ENCODE results near the gene TMEM18.
A peak's percentile ranks its signal among the peaks of the same experiment; 100 is the strongest.

Gene TMEM18

DNA sequence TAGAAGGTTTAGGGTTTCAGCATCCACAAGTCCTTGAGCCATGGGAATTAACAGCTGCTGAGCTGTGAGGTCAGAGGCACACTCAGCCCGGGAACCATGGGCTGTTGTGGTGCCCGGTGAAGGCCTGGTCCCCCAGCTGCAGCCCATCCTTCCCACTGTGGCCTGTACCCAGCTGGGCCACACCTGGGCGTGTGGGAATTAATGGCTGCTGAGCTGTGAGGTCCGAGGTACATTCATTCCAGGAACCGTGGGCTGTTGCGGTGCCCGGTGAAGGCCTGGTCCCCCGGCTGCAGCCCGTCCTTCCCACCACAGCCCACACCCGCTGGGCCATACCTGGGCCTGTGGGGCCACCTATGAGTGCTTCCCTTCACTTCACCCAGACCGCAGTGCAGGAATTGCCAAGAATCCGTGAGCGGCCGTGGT is 25.2 kb downstream of the TMEM18 start:
- no peak for DNase-seq (ENCODE audit: low spot score)

DNA sequence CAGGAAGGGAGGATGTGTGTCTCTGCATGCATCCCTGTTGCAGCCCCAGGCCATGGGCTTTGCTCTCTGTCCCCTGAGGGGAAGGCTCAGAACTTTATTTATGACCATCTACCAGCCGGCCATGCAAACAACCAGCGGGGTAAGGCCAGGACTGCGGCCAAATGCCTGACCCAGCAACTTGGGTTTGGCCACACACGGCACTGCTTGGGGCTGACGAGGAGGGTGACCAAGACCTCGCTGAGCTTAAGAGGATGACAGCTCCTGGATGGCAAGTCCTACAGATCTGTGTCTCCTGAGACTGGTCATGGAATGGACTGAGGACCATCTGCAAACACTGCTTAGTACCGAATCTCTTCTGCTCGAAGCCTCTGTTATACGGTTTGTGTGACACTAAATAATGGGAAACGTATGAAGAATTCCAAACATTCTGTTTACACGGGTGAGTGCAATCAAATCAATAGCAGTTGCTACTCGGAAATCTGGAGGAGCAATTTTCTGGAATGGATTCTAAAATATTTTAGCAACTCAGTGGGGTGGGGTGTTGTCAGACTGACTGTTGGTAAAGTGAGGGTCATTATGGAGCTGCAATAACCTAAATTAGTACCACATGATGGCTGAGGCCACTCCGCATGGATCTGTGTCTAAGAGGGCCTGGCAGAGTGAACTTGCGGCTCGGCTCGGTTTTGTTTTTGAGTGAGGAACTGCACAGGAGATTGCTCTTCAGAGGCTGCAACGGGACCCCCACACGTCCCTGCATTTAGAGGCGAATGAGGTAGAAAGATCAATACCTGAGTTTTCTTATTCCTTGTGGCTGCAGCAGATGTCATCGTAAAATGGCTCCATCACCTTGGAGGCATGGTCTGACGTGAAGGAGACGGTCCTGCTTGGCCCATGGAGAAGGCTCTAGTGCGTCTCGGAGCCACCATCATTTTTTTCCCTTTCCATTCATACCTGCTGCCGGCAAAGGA is 26.6 kb downstream of the TMEM18 start:
- DNase-seq (ENCODE audit: low spot score): no peak

DNA sequence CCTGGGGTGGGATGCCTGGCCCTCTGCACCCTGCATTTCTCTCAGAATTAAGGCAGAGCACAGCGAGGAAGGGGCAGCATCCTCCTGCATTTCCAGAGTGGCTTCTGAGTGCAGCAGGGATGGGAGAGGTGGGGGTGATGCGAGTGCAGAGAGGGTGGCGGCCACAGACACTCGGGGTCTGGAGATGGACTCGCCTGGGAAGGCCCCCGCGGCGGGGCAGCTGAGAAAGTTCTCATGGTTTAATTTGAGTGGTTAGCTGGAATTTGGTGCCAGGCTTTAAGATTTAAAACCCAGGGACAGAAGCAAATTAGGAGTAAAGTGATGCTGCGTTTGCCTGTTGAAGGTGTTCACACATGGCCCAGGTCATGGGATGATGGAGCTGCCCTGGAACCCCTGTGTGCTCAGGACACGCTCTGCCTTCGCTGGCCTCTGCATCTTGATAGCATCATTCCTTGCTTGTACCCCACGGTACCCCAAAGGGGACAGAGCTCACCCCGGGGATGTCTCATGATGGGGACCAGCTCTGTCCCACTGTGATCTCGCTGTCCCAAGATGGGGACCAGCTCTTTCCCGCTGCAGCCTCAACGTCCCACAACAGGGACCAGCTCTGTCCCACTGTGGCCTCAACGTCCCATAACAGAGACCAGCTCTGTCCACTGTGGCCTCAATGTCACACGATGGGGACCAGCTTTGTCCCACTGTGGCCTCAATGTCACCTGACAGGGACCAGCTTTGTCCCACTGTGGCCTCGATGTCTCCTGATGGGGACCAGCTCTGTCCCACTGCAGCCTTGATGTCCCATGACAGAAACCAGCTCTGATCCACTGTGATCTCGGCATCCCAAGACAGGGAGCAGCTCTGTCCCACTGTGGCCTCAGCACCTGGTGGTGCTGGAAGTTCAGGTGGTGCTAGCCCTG is 27.5 kb downstream of the TMEM18 start:
- DNase-seq (ENCODE audit: low spot score): no peak

DNA sequence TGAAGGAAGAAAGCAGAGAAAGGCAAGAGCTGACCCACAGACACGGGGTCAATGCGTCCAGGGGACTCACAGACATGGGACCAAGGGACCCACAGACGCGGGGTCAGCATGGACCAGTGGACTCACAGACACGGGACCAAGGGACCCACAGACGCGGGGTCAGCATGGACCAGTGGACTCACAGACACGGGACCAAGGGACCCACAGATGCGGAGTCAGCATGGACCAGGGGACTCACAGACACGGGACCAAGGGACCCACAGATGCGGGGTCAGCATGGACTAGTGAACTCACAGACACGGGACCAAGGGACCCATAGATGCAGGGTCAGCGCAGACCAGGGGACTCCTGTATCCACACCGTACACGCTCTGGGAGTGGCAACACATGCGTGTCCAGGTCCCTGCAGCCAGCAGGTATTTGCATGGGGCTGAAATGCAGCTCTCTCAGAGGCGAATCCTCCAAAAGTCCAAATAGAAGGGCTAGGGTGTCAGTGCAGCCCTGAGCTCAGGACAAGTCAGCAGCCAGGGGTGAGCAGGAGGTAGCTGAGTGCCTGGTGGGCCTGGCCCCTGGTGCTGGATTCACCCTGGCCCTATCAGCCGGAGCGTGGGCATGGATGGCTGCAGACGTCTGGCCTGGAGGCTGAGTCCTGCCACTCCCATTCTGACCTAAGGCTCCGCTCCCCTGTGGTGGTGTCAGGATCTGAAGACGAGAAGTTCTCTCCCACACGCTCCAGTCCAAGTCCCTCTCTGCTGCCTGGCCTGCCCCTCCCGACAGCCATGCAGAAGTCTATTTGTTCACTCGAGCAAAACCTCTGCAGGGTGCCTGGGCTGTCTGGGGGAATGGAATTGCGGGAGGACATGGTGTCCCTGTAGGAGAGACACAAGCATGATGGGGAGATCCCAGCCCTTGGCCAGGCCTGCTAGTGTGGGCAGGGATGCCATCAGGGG is 28.5 kb downstream of the TMEM18 start:
- no peak for DNase-seq (ENCODE audit: low spot score)

DNA sequence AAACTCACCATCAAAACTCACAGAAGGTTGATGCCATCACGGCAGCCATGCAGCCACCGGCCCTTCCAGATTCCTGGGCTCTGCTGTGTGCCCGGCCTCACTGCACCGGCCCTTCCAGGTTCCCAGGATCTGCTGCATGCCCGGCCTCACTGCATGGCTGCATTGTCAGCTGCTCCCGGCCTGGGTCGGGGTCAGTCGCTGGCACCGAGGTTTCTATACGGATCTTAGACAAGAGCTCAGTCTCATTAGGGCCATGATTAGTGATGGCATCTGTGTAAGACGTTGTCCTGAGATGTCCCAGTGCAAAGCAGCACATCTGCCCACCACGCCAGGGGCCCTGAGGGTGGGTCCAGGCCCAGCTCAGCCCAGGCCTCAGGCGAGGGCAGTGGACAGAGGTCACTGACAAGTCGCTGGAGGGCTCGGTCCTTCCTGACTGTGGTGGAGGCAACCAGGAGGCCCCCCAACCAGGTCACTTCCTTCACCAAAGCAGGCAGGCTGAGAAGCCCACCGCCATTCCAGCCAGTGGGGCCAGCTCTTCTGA is 29.4 kb downstream of the TMEM18 start:
- DNase-seq (ENCODE audit: low spot score): no peak

DNA sequence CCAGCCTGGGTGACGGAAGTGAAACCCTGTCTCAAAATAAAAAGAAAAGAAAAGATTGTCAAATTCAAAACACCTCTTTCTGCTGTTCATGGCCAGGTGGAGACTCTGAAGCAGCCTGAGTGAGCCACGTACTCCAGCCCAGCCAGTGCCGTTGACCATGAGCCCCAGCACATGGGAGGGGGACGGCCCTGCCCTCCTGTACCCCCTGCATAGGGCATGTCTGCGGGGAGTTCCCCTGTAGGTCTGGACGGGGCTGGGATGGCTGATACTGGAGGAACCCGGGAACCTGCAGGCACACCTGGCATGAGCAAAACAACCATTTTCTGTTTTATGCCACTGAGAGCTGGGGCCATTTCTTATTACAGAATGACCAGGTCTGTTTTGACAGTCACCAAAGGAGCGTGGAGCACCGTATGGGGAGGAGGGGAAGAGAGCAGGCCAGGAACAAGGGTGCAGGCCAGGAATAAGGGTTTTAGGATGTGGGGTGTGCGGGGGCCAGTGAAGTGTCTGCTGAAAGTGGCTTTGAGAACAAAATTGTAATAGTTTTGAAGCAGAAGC is 30.1 kb downstream of the TMEM18 start:
- no peak for DNase-seq (ENCODE audit: low spot score)

DNA sequence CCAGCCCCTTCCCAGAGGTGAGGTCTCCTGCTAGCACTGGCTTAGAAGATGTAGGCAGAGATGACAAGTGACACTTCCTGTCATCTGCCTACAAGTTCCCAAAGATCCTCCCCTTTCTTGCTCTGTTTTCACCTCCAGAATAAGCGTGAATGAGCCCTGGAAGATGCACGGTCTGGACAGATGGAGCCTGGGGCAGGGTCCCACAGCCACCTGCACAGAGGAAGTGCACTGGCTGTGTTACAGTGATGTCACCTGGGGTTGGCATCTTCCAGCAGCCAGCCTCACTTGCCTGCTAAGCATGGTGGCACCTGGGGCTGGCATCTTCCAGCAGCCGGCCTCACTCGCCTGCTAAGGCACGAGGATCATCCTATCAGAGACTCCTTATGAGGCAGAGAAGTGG is 32.3 kb downstream of the TMEM18 start:
- DNase-seq (ENCODE audit: low spot score): no peak

DNA sequence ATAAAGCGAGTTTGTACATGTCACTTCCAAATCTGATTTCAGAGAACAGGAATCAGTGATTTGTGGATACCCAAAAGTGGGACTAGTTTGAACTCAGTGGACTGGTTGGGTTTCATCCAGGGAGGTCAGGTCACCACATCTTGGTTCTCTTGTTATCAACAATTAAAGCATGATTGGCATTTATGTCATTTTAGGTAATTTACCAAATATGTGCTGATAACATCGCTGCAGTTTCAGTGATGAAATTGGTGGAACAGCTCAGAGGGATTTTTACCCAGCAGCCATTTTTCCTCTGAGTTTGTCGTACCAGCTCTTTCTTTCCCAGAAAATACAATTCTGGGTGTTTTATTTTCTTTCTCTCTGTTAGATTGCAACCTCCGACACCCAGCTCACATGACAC is 33.4 kb downstream of the TMEM18 start:
- no peak for DNase-seq (ENCODE audit: low spot score)

DNA sequence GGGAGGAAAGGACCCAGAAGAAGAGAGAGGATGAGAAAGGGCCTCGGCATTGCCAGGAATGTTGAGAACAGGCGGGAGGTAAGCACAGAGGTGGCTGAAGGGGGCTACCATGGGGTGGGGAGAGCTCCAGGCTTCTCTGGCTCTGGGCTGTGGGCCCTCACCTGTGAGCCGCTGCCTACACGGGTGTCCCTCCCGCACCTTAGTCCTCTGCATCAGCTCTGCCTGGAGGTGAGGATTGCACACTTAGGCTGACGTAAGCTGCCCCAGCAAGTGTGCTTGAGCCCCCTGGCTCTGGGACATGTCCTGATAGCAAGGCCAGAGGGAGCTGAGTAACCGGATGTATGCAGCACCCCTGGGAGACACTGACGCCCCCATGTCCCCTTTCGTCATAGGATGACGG is 33.9 kb downstream of the TMEM18 start:
- no peak for DNase-seq (ENCODE audit: low spot score)

DNA sequence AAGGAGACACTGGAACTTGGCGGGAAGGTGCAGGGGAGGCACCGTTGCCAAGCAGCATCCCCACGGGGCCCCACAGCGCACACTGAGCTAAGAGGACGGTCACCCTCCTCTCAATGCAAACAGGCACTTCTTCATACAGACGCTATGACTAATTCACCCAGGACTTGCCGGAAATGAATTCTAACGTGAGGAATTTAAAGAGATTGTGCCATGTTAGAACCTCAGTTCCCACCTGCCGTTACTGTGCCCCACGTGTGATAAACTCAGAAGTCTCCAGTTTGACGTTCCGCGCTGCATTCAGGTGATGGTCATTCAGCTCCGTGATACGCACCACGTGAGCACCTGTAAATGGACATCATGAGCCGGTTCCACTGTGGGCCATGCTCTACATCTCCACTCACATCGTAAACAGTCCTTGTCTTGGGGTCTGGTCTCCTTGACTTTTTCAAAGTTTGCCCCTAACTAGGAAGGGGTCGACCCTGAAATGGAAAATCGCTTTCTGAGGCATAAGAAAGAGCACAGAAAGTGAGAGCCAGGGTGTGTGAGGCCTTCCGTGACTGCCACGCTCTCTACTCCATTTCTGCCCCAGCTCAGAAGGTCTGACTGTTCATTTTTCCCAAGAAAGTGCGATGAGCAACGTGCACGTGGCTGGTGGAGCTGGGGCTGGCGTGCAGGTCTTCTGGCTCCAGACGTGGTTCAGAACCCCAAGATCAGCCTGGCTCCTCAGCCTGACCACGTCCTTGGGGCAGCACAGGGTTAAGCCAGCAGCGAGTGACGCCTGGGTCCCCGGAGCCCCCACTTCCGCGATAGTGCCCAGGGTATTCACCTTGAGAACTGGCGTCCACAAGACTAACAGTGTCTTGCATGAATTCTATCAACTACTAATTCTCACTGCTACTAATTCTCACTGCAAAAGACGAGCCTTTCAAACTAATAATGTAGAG is 35.1 kb downstream of the TMEM18 start:
- DNase-seq (ENCODE audit: low spot score): no peak

DNA sequence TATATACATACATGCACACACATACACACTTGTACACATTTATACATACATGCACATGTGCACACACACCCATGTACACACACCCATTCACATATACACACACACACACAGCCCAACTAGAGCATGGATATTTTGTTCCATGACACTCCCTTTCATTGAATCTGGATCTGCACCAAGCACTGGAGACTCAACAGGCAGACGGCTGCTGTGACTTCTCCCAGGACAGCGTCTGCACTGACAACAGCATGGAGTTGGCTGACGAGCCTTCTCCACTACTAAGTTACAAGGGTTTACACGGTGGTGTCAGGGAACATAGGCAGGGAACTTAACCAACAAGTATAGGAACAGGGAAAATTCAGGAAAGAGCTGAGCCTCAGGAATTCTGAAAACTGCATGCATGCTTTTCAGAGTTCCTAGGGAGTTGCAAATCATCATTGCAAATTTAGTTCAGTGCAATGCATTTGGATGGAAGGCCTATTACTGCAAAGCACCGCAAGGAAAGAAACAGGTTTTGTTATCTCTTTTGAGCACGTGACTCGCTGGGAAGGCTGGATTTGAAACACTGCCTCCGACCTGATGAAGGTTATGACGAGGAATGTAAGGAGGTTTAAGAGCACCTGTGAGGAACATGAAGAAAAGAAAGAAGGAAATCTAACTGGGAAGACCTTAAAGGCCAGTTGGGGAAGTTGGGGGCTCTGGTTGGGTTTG is 35.9 kb downstream of the TMEM18 start:
- no peak for DNase-seq (ENCODE audit: low spot score)

DNA sequence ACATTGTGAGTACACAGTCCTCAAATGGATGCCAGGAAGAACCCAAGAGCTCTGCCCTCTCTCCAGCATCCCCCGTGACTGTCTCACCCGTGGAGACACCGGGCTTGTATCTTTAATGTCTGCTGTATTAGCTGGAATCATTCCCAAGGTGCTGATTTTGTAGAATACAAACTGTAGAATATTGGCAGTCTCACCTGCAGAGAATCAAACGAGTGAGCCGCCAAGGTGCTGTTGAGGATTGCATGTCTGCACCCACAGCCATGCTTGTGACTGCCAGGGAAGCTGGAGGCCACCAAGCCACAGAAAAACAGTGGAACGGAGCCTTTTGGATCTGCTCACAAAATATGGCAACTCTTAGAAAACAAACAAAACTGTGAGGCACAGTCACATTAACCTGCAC is 37.5 kb downstream of the TMEM18 start:
- no peak for DNase-seq (ENCODE audit: low spot score)

DNA sequence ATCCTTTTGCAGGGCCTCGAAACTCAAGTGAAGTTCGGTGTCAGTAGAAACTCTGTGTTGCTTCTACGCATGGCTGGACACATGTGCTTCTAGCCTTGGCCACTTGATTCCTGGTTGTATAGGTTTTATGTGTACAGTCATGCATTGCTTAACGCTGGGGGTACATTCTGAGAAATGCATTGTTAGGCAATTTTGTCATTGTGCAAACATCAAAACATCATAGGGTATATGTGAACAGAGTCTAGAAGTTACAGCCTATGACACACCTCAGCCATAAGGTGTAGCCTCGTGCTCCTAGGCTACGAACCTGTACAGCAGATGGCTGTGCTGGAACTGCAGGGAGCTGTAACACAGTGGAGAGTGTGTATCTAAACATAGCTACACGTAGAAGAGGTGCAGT is 39.4 kb downstream of the TMEM18 start:
- peak; percentile 72 for DNase-seq (ENCODE audit: low spot score)

DNA sequence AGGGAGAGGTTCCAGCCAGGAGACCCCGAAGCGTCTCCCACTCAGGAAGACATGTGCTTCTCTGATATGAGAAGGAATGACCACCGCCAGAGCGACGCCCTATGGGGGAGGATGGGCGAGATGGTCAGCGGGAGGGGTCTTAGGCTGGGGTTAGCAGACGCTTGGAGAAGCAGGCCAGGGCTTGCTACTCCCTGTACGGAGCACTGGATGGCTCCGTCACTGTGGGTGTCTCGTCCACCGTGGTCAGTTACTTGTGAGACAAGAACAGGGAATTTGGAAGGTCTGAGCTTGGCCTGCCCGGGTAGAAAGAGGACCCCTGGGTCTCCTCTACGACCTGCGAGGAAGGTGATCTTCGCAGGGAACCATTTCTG is 39.8 kb downstream of the TMEM18 start:
- no peak for DNase-seq (ENCODE audit: low spot score)

DNA sequence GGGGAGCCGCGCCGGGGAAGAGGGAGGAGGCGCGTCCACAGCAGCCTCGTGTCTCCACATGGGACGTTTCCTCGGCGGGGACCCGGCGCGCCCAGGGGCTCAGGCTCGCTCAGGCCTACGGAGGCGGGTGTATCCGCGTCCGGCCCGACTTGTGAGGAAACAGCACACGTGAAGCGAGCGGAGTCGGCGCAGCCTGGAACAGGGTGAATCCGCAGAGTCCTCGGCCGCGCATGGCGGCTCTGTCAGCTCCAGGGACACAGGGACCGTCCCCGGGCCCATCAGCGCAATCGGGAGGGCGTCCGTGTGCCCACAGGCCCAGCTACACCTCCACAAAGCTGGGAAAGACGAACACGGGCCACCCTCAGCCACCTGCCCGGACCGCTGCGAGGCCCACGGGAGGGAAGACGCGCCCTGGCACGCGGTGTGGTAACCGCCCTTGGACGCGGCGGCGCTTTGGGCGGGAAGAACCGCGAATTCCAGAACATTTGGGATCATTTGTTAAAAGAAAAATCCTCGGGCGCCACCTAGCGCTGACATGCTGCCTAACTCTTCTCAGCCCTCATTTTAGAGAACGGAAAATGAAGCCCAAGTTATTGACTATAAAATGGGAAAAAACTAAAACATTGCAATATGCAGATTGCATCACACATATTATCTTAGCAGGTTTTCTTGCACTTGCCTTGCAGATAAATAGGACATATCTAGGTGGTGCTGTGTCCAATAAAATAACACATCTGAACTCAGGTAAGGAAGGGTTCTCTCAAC is 40.4 kb downstream of the TMEM18 start:
- peak; percentile 74 for DNase-seq (ENCODE audit: low spot score)

DNA sequence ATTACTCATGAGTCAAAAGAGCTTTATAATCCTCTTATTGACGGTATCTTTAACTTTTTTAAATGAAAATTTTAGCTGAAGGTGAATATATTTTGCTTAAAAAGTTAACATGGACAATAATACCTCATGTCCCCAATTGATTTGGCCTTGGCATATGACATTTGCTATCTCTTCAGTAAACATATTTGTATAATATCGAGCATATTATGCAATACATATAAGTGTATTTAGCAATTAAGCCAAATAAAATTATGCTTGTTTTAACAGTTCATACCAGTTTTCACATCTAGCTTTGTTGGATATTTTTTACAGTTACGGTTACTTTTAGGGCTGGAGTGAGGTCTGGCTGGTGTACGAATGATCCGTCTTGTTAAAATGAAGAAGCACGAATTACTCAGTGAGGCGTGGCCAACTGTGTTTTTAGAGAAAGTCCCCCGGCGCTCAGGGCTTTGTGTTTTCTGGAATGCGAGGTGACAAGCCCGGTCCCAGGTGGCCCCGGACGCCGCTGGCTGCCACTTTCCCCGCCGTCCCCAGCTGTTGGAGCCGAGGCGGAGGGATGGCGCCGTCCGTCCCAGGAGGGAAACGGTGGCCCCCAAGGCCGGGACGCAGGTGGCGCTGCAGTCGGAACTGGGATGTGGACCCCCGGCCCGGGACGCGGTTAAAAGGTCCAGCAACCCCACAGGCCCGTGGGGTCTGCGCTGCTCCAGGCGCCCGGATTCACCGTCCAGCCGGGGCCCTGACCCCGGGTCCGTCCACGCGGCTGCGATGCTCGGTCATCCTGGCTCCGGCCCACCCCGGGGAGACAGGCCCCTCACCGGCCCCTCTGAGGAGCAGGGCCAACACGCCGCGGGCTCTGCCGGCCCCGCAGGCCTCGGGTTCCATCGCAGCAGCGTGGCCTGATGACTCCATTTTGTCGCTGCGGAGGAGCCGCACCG is 41.3 kb downstream of the TMEM18 start:
- DNase-seq (ENCODE audit: low spot score): no peak

DNA sequence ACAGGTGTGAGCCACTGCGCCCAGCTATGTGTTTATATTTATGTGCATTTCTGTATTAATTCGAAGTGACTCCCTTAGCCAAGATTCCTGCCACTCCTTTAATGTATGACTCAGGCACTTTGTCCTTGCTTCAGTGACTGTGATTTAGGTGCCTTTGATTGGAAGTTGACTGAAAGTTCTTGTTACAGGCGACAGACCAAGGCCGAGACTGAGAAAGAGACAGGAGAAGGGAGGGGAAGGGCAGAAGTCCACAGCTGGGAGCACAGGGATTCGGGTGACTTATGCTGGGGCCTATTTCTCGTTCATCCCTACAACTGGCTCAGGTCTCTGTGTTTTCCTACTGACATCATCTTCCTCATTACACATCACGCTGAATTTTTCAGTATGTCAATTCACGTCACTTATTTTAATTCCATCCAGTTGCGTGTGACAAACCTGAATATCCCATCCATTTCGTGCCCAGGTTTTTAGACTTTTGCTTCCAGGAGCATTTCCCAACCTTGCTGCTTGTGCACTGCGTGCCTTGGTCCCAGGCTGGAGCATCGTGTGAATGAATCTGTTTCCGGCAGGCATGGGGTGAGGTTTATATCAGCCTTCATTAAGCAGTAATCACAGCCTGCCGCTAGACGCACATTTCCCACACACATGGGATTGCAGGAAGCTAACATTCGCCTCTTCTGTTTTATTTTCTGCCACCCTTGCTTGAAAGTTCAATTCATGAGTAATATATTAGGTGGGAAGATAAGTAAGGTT is 42.4 kb downstream of the TMEM18 start:
- peak; percentile 91 for DNase-seq (ENCODE audit: low spot score)
